Hair follicle dermal papilla cell (primary cell): ENCODE data around the gene MASTL. TPM values are rescaled to one million over a fixed set of nuclear protein-coding genes. Genes with fewer than 3 reads are reported as not detected.

Experiments used
- small RNA-seq: library from RNA; depleted of rRNA; stranded (forward); fragments of <200 nt; gene quantifications from one replicate; pipeline ENCODE3, GENCODE V24; 2012
- total RNA-seq: library from RNA; depleted of rRNA; stranded (reverse); fragments of >200 nt; gene quantifications from 2 replicates; pipeline ENCODE4 v1.2.3, GENCODE V29; 2012

The MASTL gene
- total RNA-seq, result 9.0 and 10.4 TPM in 2 replicates

DNA sequence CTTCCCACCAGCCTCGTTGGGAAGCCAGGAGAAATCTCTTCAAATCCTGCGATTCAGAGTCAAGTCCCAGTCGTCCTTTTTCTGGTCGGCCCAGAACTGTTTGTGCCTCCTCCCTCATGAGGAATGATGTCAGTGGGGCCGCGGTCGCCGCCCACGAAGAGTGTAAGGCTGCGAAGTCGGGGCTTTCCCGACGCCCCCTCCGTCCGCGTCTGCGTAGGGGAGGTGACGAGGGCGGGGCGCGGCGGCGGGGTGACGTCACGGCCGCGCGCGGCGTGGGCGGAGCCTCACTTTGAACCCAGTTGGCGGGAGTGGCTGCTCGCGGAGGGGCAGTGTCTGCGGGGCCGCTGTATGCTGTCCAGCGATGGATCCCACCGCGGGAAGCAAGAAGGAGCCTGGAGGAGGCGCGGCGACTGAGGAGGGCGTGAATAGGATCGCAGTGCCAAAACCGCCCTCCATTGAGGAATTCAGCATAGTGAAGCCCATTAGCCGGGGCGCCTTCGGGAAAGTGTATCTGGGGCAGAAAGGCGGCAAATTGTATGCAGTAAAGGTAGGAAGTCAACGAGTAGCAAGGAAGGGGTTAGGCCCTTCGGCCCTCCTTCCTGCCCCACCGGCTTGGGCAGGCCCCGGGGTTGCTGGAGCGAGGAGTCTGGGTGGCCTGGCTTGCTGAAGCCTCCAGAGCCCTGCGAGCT is at the start of gene MASTL:
Gene MASTL (plus strand): TSS at position 287 of the 689 bp plus-strand sequence. CDS start 75 bp downstream, at position 362.

Small RNA genes within 50 kb of the gene (small RNA-seq; reads per million reads assigned to genes)
- gene RNU2-24P (0.82 reads per million, percentile 12 among the genes with 10 or more reads in this experiment), gene RNU7-12P (not detected)

Other genes starting within 250 kb of the MASTL start
- gene ANKRD26, start 54.9 kb upstream of the MASTL start, total RNA-seq, result 6.1 and 7.3 TPM in 2 replicates
- 86.6 and 87.6 TPM in 2 replicates for gene YME1L1, start 968 bp upstream of the MASTL start, total RNA-seq
- 22.1 and 22.3 TPM in 2 replicates for gene ACBD5, start 85.4 kb downstream of the MASTL start, total RNA-seq